Measurements from ENCODE around the gene BICRAL.

Gene BICRAL

GRCh38 chr6:42745640-42746462, 36.0 kb upstream of the BICRAL start, which contains the start of gene TBCC:
TSS of gene TBCC (minus strand) at chr6:42746103. CDS start at chr6:42746073, 30 bp downstream.
- DNase-seq (ENCODE audit: low read depth) = peak; percentile 99
- H3K4me3 ChIP-seq (ENCODE audit: low read length) = peak within 1 kb of the TSS; percentile 98
- no peak for TF ChIP-seq CTCF (conservative IDR thresholded peaks at IDR 0.05; ENCODE audit: low read length)

- TF ChIP-seq CTCF (conservative IDR thresholded peaks at IDR 0.05; ENCODE audit: low read length) = no peak
- H3K4me3 ChIP-seq (ENCODE audit: low read length) = peak overlapping the region; percentile 79
- peak; percentile 92 for DNase-seq (ENCODE audit: low read depth)
Observed at GRCh38 chr6:42746463-42747391, 35.1 kb upstream of the BICRAL start.

- DNase-seq (ENCODE audit: low read depth) = no peak
- H3K4me3 ChIP-seq (ENCODE audit: low read length) = peak overlapping the region; percentile 79; the same call in 1 of the 2 replicates
- TF ChIP-seq CTCF (conservative IDR thresholded peaks at IDR 0.05; ENCODE audit: low read length) = no peak
Observed at GRCh38 chr6:42748203-42748898, 33.5 kb upstream of the BICRAL start.

- TF ChIP-seq CTCF (conservative IDR thresholded peaks at IDR 0.05; ENCODE audit: low read length) = no peak
Observed at GRCh38 chr6:42751055-42751454, 30.8 kb upstream of the BICRAL start.

GRCh38 chr6:42754759-42755158, 27.1 kb upstream of the BICRAL start:
- DNase-seq (ENCODE audit: low read depth) = no peak
- TF ChIP-seq CTCF (conservative IDR thresholded peaks at IDR 0.05; ENCODE audit: low read length) = no peak
- no peak overlapping the region for H3K4me3 ChIP-seq (ENCODE audit: low read length)

More at GRCh38 chr6:42751055-42751454, 30.8 kb upstream of the BICRAL start:
- no peak for DNase-seq (ENCODE audit: low read depth)
- no peak overlapping the region for H3K4me3 ChIP-seq (ENCODE audit: low read length)

- no peak for TF ChIP-seq CTCF (conservative IDR thresholded peaks at IDR 0.05; ENCODE audit: low read length)
Observed at GRCh38 chr6:42756722-42757121, 25.1 kb upstream of the BICRAL start.

More at GRCh38 chr6:42756722-42757121, 25.1 kb upstream of the BICRAL start:
- H3K4me3 ChIP-seq (ENCODE audit: low read length) = no peak overlapping the region
- DNase-seq (ENCODE audit: low read depth) = no peak

All from AG10803 (cell line).